Brain microvascular endothelial cell (primary cell): ENCODE measurements around the gene SFMBT2.

Experiments used
- DNase-seq: peaks from one replicate; pipeline ENCODE4 v3.0.0-alpha.2; 2020
- H3K27ac ChIP-seq: fragments of 250-450 bp; sonication (Bioruptor Pico); 2 replicates; pipeline ENCODE4 v1.5.1; 2020; ENCODE audit warnings: mild to moderate bottlenecking, moderate library complexity
- H3K27me3 ChIP-seq: fragments of 250-450 bp; sonication (Bioruptor Pico); replicated peaks from 2 replicates; pipeline ENCODE4 v1.5.1; 2020; ENCODE audit warnings: mild to moderate bottlenecking
- H3K36me3 ChIP-seq: fragments of 250-450 bp; sonication (Bioruptor Pico); replicated peaks from 2 replicates; pipeline ENCODE4 v1.5.1; 2020; ENCODE audit warnings: mild to moderate bottlenecking
- H3K4me3 ChIP-seq: 2 replicates; pipeline ENCODE4 v1.5.1; 2011; ENCODE audit warnings: low read depth, mild to moderate bottlenecking, control low read depth, low read length, moderate library complexity
- in situ Hi-C: cut with HindIII; loops from 2 replicates; pipeline ENCODE4 v1.10.0; 2017; ENCODE audit warnings: low sequenced_read_pairs, low pct_ligation_motif_present
- TF ChIP-seq, protein P1 (sequence below): IDR thresholded peaks from 2 replicates; pipeline ENCODE4 v1.5.1; 2011; ENCODE audit warnings: low read depth, mild to moderate bottlenecking, moderate library complexity, low read length, control low read depth, inconsistent platforms; ENCODE audit errors: missing control alignments

SFMBT2 gene

GRCh38 chr10:7409732-7410168, 1.1 kb downstream of the SFMBT2 start:
- in situ Hi-C loops = loop anchor here (25.0 kb wide), 1 partner anchor 297 kb away; no protein-coding TSS in a partner anchor
- DNase-seq = no peak
- peak overlapping the region; percentile 56 for H3K4me3 ChIP-seq
- no peak overlapping the region for H3K27ac ChIP-seq
- H3K36me3 ChIP-seq = no peaks in the 10 kb centered on the region
- peaks cover 58% of the 10 kb centered on the region for H3K27me3 ChIP-seq
- TF ChIP-seq, protein P1, sequence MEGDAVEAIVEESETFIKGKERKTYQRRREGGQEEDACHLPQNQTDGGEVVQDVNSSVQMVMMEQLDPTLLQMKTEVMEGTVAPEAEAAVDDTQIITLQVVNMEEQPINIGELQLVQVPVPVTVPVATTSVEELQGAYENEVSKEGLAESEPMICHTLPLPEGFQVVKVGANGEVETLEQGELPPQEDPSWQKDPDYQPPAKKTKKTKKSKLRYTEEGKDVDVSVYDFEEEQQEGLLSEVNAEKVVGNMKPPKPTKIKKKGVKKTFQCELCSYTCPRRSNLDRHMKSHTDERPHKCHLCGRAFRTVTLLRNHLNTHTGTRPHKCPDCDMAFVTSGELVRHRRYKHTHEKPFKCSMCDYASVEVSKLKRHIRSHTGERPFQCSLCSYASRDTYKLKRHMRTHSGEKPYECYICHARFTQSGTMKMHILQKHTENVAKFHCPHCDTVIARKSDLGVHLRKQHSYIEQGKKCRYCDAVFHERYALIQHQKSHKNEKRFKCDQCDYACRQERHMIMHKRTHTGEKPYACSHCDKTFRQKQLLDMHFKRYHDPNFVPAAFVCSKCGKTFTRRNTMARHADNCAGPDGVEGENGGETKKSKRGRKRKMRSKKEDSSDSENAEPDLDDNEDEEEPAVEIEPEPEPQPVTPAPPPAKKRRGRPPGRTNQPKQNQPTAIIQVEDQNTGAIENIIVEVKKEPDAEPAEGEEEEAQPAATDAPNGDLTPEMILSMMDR = no peak

DNA sequence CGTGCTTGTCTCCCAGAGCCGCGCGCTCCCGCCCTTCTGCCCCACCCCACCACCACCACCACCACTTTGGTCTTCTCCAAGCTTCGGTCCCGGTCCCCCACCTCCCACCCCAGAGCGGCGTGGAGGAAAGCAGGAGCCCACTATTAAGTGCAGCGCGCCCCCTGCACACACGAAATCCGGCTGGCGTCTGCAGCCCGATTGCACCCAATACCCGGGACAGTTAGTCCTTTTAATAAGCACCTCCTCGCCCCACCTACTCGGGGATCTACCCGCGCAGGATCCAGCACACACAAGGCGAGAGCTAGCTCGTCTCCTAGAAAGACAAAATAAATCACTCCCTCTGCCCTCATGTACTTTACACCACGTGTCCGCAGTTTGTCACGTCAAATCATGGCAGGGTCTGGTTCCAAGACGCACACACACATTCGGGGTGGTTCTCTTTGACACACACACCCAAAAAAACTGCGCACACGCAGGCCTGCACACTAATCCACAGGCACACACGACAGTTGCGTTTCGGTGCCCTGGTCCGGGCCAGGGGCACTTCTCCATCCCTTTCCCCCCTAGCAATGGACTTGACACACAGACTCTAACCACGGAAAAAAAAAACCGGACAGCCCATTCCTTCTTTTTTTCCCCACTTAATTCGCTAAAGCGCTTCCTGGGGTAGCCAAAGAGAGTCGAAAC, 1.6 kb downstream of the SFMBT2 start:
- Histone ChIP-seq H3K27ac (no peak overlapping the region), H3K4me3 (peak overlapping the region; percentile 56), H3K36me3 (no peaks in the 10 kb centered on the region), H3K27me3 (peaks cover 57% of the 10 kb centered on the region)
- TF ChIP-seq, protein P1 = peak; percentile 2
- DNase-seq = no peak
- in situ Hi-C loops = loop anchor here (25.0 kb wide), 1 partner anchor 297 kb away; no protein-coding TSS in a partner anchor

GRCh38 chr10:7408291-7409044, 2.4 kb downstream of the SFMBT2 start:
- Histone ChIP-seq H3K4me3 (peak overlapping the region; percentile 56), H3K27me3 (peaks cover 53% of the 10 kb centered on the region), H3K27ac (no peak overlapping the region), H3K36me3 (no peaks in the 10 kb centered on the region)
- in situ Hi-C loops = loop anchor here (25.0 kb wide), 1 partner anchor 296 kb away; no protein-coding TSS in a partner anchor
- TF ChIP-seq, protein P1 = peak; percentile 67
- DNase-seq = no peak

DNA sequence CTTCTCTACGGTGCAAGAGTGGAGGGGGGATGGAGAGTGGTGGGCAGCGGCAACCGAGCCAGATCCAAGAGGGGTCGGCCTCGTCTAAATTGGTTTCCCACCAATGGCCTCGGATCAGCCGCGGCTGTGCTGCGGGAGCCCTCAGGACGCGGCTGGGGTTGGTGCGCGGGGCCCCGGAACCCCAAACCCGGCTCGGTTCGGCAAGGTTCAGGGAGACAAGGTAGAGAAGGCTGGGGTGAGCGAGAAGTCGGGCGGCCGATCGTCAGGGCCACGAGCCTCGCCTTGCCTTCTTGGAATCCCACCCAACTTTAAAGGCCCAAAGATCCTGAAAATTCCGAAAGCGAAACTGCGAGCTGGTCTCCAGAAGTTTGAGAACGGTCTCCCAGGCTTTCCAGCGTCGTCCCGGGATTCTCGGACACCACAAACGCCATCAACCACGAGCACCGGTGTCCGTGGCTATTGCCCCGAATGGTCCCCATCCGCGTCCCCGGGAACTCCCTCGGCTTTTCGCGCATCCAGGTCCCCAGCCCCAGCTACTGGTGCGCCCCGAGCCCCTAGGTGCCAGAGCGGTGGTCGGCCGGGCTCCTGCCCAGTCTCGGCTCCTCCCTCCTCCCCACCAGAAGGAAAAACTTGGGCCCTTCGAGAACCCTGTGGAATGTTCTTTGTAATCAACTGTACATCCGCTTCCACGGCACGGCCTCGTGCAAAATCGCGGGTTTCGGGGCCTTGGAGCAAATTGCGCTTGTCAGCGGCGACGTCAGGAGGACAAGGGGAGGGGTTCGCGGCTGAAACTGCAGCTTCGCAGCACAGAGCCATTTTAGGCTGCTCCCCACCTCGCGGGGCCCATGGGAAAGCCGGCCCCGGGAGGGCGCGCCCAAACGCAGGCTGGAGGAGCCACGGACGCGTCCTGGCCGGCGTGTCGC, 3.2 kb downstream of the SFMBT2 start:
- H3K27ac ChIP-seq = no peak overlapping the region
- TF ChIP-seq, protein P1 = no peak
- DNase-seq = no peak
- in situ Hi-C loops = loop anchor here (25.0 kb wide), 1 partner anchor 295 kb away; no protein-coding TSS in a partner anchor
- peak overlapping the region; percentile 56 for H3K4me3 ChIP-seq
- no peaks in the 10 kb centered on the region for H3K36me3 ChIP-seq
- H3K27me3 ChIP-seq = peaks cover 46% of the 10 kb centered on the region

DNA sequence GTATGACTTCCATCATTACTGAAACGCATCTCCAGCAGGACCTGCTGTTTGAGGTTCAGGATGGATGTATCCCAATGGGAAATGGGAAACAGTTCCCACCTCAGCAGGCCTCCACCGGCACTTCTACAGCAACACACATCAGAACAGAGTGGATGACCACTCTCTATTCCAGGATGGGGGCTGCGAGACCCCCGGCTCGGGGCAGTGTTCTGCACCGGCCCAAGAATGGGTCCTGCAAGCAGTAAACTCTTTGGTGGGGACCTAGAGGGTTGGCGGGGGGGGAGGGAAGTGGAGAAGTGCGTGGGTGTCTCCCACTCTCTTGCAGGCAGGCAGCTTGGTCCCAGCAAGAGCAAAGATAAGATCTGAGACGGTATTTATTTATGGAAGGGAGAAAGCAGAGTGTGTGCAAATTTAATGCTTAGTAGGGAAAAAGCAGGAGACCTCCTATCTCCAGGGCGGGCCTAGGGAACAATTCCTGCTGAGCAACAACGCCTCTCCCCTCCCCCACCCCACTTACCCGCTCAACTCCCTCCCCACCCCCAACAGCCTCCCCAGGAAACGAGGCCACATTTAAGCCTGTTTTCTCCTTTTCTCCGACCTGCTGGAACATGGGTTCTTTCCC, 4.0 kb downstream of the SFMBT2 start:
- Histone ChIP-seq H3K27ac (no peak overlapping the region), H3K36me3 (no peaks in the 10 kb centered on the region), H3K4me3 (peak overlapping the region; percentile 56), H3K27me3 (peaks cover 38% of the 10 kb centered on the region)
- TF ChIP-seq, protein P1 = no peak
- no peak for DNase-seq
- in situ Hi-C loops = loop anchor here (25.0 kb wide), 1 partner anchor 295 kb away; no protein-coding TSS in a partner anchor
